Nephron progenitor cell (in vitro differentiated cells): ENCODE data around the gene MINDY4.

Source experiments
- DNase-seq: peaks from one replicate; pipeline ENCODE4 v3.0.0; 2021
- H3K27ac Mint-ChIP-seq: 2 replicates; pipeline ENCODE4 v1.8.0; 2021; ENCODE audit warnings: mild to moderate bottlenecking, moderate library complexity, mixed read lengths
- H3K27me3 Mint-ChIP-seq: 2 replicates; pipeline ENCODE4 v1.8.0; 2021; ENCODE audit warnings: mild to moderate bottlenecking, low read depth, mixed read lengths; ENCODE audit not compliant: poor library complexity
- H3K36me3 Mint-ChIP-seq: 2 replicates; pipeline ENCODE4 v1.8.0; 2021; ENCODE audit warnings: low read depth, mixed read lengths
- H3K4me1 Mint-ChIP-seq: 2 replicates; pipeline ENCODE4 v1.8.0; 2021; ENCODE audit warnings: mixed read lengths
- H3K4me3 Mint-ChIP-seq: 2 replicates; pipeline ENCODE4 v1.8.0; 2021; ENCODE audit warnings: mild to moderate bottlenecking, moderate library complexity, mixed read lengths
- H3K9me3 Mint-ChIP-seq: 2 replicates; pipeline ENCODE4 v1.8.0; 2021; ENCODE audit warnings: mild to moderate bottlenecking, moderate library complexity, mixed read lengths
- CTCF ChIP-seq: fragments of 200-600 bp; sonication (generic); IDR thresholded peaks from 2 replicates; pipeline ENCODE4 v1.5.0; 2021; ENCODE audit warnings: antibody characterized with exemption

Gene MINDY4

GRCh38 chr7:30771880-30772425 is 736 bp downstream of the MINDY4 start:
- no peaks in the 10 kb centered on the region for H3K36me3 Mint-ChIP-seq
- no peak for TF ChIP-seq CTCF
- peak overlapping the region; percentile 91 for H3K4me3 Mint-ChIP-seq
- DNase-seq, result no peak
- H3K9me3 Mint-ChIP-seq, result no peaks in the 10 kb centered on the region
- peak overlapping the region; percentile 41 for H3K27ac Mint-ChIP-seq
- H3K27me3 Mint-ChIP-seq, result peaks cover 12% of the 10 kb centered on the region
- peaks cover 6% of the 10 kb centered on the region for H3K4me1 Mint-ChIP-seq

- Mint-ChIP-seq H3K4me1 (peaks cover 6% of the 10 kb centered on the region), H3K27me3 (peaks cover 6% of the 10 kb centered on the region), H3K4me3 (peak overlapping the region; percentile 91), H3K9me3 (no peaks in the 10 kb centered on the region), H3K27ac (no peak overlapping the region), H3K36me3 (no peaks in the 10 kb centered on the region)
- TF ChIP-seq CTCF, result no peak
- DNase-seq, result no peak
Observed at GRCh38 chr7:30772984-30773383, 1.8 kb downstream of the MINDY4 start.

GRCh38 chr7:30775992-30776391 is 4.8 kb downstream of the MINDY4 start:
- no peak for TF ChIP-seq CTCF
- H3K4me3 Mint-ChIP-seq, result no peak overlapping the region

GRCh38 chr7:30776971-30777370 is 5.8 kb downstream of the MINDY4 start:
- Mint-ChIP-seq H3K4me3 (no peak overlapping the region), H3K27me3 (peaks cover 3% of the 10 kb centered on the region), H3K9me3 (no peaks in the 10 kb centered on the region), H3K27ac (no peak overlapping the region), H3K36me3 (peaks cover 12% of the 10 kb centered on the region), H3K4me1 (no peaks in the 10 kb centered on the region)
- DNase-seq, result no peak
- no peak for TF ChIP-seq CTCF

More at GRCh38 chr7:30775992-30776391, 4.8 kb downstream of the MINDY4 start:
- Mint-ChIP-seq H3K27me3 (peaks cover 3% of the 10 kb centered on the region), H3K27ac (no peak overlapping the region), H3K36me3 (peaks cover 3% of the 10 kb centered on the region), H3K9me3 (no peaks in the 10 kb centered on the region), H3K4me1 (no peaks in the 10 kb centered on the region)
- DNase-seq, result no peak

GRCh38 chr7:30778255-30779025 is 7.2 kb downstream of the MINDY4 start:
- no peak overlapping the region for H3K27ac Mint-ChIP-seq
- DNase-seq, result no peak
- H3K36me3 Mint-ChIP-seq, result peaks cover 27% of the 10 kb centered on the region
- no peaks in the 10 kb centered on the region for H3K27me3 Mint-ChIP-seq
- H3K9me3 Mint-ChIP-seq, result no peaks in the 10 kb centered on the region
- TF ChIP-seq CTCF, result no peak
- no peak overlapping the region for H3K4me3 Mint-ChIP-seq
- no peaks in the 10 kb centered on the region for H3K4me1 Mint-ChIP-seq

GRCh38 chr7:30779574-30779973 is 8.4 kb downstream of the MINDY4 start:
- no peak overlapping the region for H3K27ac Mint-ChIP-seq
- H3K4me1 Mint-ChIP-seq, result no peaks in the 10 kb centered on the region
- no peaks in the 10 kb centered on the region for H3K9me3 Mint-ChIP-seq
- no peaks in the 10 kb centered on the region for H3K27me3 Mint-ChIP-seq
- TF ChIP-seq CTCF, result no peak
- H3K4me3 Mint-ChIP-seq, result no peak overlapping the region
- H3K36me3 Mint-ChIP-seq, result peaks cover 37% of the 10 kb centered on the region
- DNase-seq, result no peak
